GM21576 (cell line): Measurements from ENCODE around the gene UFSP1.
"Not testable (repeated sequence)": the region's sequence is repeated elsewhere in the genome, so short reads cannot be mapped to it uniquely, and the experiment has no call there.

Experiments used
- ATAC-seq: cut with Tn5 transposase; IDR thresholded peaks from one replicate; pipeline ENCODE4 v1.9.1; 2021; ENCODE audit warnings: mild to moderate bottlenecking, moderate library complexity; ENCODE audit not compliant: unreplicated experiment

Gene UFSP1

GRCh38 chr7:100861616-100861985, 27.9 kb downstream of the UFSP1 start:
- no peak for ATAC-seq

GRCh38 chr7:100860702-100861615, 28.6 kb downstream of the UFSP1 start:
- no peak for ATAC-seq

DNA sequence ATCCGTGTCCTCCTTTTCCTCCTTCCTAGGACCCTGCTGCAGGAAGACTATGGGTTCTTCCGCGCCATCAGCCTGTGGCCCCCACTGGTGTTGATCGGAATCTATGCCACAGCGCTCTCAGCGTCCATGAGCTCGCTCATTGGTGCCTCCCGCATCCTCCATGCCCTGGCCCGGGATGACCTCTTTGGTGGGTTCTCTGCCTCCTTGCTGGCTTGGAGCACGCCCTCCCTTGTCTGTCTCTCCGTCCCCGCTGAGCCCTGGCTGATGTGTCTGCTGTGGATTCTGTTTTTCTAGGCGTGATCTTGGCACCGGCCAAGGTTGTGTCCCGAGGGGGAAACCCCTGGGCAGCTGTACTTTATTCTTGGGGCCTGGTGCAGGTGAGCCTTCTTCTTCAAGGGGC, 29.7 kb downstream of the UFSP1 start:
- no peak for ATAC-seq

GRCh38 chr7:100856871-100857282, 32.6 kb downstream of the UFSP1 start:
- ATAC-seq, result no peak

DNA sequence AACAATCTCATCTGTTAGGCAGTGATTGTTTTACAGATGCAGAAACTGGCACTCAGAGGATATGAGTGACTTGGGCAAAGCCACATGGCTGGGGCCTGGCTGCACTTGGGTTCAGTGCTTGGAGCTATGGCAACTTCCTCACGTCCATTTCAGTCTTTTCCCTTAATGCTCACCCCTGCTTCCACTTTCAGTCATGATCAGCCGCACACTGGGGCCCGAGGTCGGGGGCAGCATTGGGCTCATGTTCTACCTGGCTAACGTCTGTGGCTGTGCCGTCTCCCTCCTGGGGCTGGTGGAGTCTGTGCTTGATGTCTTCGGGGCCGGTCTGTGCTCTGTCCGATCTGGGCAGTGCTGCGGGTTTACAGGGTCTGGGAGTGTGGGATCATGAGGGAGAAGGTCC, 34.0 kb downstream of the UFSP1 start:
- ATAC-seq, result no peak

GRCh38 chr7:100854899-100855298, 34.6 kb downstream of the UFSP1 start:
- not testable (repeated sequence) for ATAC-seq

DNA sequence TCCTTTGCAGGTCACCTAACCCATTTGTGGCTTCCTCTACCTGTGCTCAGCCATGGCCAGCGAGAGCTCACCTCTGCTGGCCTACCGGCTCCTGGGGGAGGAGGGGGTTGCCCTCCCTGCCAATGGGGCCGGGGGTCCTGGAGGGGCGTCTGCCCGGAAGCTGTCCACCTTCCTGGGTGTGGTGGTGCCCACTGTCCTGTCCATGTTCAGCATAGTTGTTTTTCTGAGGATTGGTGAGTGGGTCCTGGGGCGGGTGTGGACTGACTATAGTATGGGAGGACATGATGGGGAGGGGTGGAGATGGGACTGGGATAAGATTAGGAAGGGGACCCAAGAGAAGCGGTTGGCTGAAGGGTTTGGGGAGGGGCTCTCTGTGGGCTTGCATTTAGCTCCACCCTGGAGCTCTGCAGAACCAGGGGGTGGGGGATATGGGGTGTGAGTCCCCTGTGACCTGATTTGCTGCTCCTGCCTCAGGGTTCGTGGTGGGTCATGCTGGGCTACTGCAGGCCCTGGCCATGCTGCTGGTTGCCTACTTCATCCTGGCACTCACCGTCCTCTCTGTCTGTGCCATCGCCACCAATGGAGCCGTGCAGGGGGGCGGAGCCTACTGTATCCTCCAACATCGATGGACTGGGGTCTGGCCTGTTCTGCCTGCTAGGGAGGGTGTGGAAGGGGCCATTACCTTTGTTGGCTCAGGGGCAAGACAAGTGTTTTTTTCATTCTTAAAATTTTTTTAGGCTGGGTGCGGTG, 35.2 kb downstream of the UFSP1 start:
- no peak for ATAC-seq

GRCh38 chr7:100852048-100852872, 37.3 kb downstream of the UFSP1 start, which contains the start of gene SLC12A9:
SLC12A9 (plus strand) TSS chr7:100852713; CDS start chr7:100854198, 1,485 bp downstream.
- ATAC-seq, result peak; percentile 82

- ATAC-seq, result no peak
Observed at GRCh38 chr7:100847360-100847759, 42.2 kb downstream of the UFSP1 start.

DNA sequence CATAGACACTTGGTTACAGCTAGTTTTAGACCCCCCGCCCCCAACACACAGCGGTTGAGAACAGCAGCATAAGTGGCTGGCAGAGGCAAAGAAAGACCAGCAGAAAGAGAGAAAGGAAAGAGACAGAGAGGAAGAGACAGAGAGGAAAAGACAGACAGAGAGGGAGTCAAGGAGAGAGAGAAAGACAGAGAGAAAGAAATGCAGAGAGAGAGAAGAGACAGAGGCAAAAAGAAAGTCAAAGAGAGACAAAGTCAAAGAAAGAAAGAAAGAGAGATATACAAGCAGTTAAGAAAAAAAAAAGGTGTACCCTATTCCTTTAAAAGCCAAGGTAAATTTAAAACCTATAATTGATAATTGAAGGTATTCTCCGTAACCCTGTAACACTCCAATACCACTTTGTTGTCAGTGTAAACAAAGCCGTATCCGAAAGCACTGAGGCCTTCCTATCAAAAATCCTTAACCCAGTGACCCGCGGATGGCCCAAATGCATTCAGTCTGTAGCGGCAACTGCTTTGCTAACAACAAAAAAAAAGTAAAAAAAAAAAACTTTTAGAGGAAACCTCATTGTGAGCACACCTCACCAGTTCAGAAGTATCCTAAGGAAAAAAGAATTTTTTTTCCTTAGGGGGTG, 48.9 kb downstream of the UFSP1 start:
- ATAC-seq, result no peak

DNA sequence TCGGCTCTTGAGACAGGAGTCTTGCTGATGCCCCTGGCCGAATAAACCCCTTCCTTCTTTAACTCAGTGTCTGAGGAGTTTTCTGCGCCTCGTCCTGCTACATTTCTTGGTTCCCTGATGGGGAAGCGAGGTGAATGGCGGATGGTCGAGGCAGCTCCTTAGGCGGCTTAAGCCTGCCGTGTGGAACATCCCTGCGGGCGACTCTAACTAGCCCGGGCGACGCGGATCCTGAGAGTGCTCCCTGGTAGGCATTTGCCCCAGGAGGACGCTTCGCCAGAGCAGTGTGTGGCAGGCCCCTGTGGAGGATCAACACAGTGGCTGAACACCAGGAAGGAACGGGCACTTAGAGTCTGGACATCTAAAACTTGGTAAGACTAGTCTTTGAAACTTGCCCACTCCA, 50.2 kb downstream of the UFSP1 start:
- ATAC-seq, result no peak
